ENCODE results near the gene DAP.

- TF ChIP-seq POLR2A (IDR thresholded peaks at IDR 0.05; ENCODE audit: low read length) (no peak), ELK1 (IDR thresholded peaks at IDR 0.05; ENCODE audit: low read depth, low read length) (no peak)
Measured at GRCh38 chr5:10635257-10635866, 125.7 kb downstream of the DAP start.

All from A549 (cell line).